ENCODE results near the gene NHS.

Gene NHS

DNA sequence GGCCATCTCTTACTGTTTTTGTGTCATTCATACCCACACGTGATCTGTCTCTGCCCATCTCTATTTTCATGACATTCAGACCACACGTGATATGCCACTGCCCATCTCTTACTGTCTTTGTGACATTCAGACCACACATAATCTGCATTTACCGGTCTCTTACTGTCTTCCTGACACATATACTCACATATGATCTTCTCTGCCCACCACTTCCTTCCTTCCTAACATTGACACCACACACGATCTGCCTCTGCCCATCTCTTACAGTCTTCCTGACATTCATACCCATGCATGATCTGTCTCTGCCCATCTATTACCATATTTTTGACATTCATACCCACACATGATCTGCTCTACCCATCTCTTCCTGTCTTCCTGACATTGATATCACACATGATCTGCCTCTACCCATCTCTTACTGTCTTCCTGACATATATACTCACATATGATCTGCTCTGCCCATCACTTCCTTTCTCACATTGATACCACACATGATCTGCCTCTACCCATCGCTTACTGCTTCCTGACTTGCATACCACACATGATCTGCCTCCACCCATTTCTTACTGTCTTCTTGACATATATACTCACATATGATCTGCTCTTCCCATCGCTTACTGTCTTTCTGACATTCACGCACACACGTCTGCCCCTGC, 398.3 kb downstream of the NHS start:
- no peak for DNase-seq (ENCODE audit: low read depth)
- TF ChIP-seq, protein P1, sequence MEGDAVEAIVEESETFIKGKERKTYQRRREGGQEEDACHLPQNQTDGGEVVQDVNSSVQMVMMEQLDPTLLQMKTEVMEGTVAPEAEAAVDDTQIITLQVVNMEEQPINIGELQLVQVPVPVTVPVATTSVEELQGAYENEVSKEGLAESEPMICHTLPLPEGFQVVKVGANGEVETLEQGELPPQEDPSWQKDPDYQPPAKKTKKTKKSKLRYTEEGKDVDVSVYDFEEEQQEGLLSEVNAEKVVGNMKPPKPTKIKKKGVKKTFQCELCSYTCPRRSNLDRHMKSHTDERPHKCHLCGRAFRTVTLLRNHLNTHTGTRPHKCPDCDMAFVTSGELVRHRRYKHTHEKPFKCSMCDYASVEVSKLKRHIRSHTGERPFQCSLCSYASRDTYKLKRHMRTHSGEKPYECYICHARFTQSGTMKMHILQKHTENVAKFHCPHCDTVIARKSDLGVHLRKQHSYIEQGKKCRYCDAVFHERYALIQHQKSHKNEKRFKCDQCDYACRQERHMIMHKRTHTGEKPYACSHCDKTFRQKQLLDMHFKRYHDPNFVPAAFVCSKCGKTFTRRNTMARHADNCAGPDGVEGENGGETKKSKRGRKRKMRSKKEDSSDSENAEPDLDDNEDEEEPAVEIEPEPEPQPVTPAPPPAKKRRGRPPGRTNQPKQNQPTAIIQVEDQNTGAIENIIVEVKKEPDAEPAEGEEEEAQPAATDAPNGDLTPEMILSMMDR (IDR thresholded peaks at IDR 0.05; ENCODE audit: low read length, missing control alignments): no peak
- no peak overlapping the region for H3K4me3 ChIP-seq (replicated peaks; ENCODE audit: low read depth, low read length)

DNA sequence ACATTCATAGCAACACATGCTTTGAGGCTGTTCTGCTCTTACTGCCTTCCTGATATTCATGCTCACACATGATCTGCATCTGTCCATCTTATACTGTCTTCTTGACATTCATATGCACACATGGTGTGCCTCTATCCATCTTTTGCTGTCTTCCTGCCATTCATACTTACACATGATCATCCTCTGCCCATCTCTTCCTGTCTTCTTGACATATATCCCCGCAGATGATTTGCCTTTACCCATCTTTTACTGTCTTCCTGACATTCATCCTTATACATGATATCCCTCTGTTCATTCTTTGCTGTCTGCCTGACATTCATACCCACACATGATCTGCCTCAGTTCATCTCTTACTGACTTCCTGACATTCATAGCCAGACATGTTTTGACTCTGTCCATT, 399.1 kb downstream of the NHS start:
- H3K4me3 ChIP-seq (replicated peaks; ENCODE audit: low read depth, low read length): no peak overlapping the region
- DNase-seq (ENCODE audit: low read depth): no peak
- TF ChIP-seq, protein P1 (IDR thresholded peaks at IDR 0.05; ENCODE audit: low read length, missing control alignments): no peak

DNA sequence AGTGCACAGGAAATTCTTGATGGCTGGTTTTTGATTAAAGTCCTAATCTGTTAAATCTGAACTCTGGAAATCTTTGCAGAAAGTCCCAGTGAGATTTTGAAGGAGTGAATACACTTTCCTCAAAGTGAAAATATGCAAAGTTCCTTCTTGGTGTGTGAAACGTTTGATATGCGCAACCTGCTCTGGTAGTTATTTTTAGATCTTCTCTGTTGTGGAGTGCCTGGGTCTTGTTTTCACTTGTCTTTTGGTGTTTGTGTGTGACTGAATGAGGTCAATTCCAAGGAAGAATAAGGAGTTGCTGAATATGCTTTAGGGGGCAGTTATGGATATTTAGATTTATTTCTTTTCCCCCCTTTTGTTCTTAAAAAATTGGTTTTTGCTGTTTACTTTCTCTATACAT, 404.0 kb downstream of the NHS start:
- TF ChIP-seq, protein P1 (IDR thresholded peaks at IDR 0.05; ENCODE audit: low read length, missing control alignments): no peak
- no peak overlapping the region for H3K4me3 ChIP-seq (replicated peaks; ENCODE audit: low read depth, low read length)
- DNase-seq (ENCODE audit: low read depth): no peak

DNA sequence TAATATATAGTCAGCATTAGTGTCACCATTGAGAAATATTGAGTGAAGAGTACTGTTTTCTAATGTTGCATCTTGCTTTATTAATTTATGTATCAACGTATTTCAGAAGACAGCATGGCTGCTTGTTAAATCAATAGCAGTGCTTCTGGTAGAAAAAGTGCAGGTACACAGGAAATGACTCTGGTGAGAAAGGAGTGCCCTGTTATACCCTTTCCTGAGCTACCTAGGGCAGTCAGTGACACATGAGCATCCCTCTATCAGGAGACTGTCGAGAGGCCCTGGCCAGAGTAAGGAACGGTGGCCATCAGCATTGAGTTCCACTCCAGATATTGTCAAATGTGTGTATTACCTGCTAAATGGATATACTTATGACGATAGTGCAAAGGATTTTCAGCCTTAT, 404.4 kb downstream of the NHS start:
- DNase-seq (ENCODE audit: low read depth): no peak
- TF ChIP-seq, protein P1 (IDR thresholded peaks at IDR 0.05; ENCODE audit: low read length, missing control alignments): no peak
- H3K4me3 ChIP-seq (replicated peaks; ENCODE audit: low read depth, low read length): no peak overlapping the region
